Heart left ventricle (tissue), 13 donors: ENCODE results near the gene MOSPD3.

Experiments
- POLR2A ChIP-seq, 2 donors: fragments of 450-650 bp; IDR thresholded peaks; one replicate each; pipeline ENCODE4 v1.6.1; 2017; ENCODE audit warnings: antibody characterized with exemption in 2 of 2, mild to moderate bottlenecking in 2 of 2, moderate library complexity in 2 of 2
- TF ChIP-seq, protein P1 (sequence below), 12 donors: fragments of 200-600 bp; sonication (generic) in 4 of 12; IDR thresholded peaks; one replicate each; pipeline versions ENCODE4 v1.5.0 to v1.8.0; 2018 to 2022; ENCODE audit warnings: antibody characterized with exemption in 12 of 12, mild to moderate bottlenecking in 5 of 12
- donor health status: ischemic (EF 13 %, LVEDD 7.1; RV severe dilation, severe dysfunction).
- donor health status: DM: no; HTN: yes; CAD: no.
- donor health status: DM: no; HTN: no; CAD: no.
- donor health status: ischemic (EF 25% LVEDD 6.9; RV normal size, moderate dysfunction).
- donor health status: ischemic (EF 25% LVEDD 5.7; RV mildly dilated, moderate dysfunction).
- donor health status: ischemic (EF 35%, LVEDD 5.7; RV mildly dilated, moderate dysfunction).
- donor health status: nonischemic (EF 11% LVEDD 7.7; RV severe dilation, severe dysfunction).
- donor health status: DM: yes; HTN: yes; CAD: no.
- donor health status: PGD.
- donor health status: ischemic (EF 29% LVEDD 5.4; RV normal size, mild dysfunction).
- donor health status: nonischemic (EF 23%, LVEDD 6.1; RV moderate dilation, normal function).

DNA sequence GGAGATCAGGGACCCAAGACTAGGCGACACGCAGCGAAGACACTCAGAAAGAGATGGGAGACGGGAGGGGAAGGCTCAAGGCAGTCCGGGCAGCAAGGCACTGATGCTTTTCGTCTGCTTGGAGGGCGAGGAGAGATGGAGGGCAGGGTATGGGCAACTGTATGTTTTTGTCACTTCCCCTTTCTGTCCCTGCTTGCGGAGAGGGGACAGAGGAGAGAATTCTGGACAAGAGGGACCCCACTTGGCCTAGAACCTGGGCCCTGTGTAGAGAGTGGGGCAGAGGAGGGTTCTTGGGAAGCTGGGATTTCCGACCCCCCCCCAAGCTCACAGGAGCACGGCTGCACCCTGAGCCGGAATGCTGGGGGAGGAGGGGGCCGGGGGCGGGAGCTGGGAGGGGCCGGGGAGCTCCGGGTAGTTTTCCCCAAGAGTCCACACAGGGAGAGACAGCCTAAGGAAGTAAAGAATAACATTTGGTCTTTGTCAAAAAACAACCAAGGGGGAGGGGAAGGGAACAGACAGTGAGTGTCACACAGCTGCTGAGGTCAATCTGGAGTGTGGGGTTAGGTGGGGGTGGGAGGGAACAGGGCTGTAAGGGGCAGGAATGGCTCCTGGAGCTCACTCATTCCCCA is 28.2 kb upstream of the MOSPD3 start:
- TF ChIP-seq, protein P1, sequence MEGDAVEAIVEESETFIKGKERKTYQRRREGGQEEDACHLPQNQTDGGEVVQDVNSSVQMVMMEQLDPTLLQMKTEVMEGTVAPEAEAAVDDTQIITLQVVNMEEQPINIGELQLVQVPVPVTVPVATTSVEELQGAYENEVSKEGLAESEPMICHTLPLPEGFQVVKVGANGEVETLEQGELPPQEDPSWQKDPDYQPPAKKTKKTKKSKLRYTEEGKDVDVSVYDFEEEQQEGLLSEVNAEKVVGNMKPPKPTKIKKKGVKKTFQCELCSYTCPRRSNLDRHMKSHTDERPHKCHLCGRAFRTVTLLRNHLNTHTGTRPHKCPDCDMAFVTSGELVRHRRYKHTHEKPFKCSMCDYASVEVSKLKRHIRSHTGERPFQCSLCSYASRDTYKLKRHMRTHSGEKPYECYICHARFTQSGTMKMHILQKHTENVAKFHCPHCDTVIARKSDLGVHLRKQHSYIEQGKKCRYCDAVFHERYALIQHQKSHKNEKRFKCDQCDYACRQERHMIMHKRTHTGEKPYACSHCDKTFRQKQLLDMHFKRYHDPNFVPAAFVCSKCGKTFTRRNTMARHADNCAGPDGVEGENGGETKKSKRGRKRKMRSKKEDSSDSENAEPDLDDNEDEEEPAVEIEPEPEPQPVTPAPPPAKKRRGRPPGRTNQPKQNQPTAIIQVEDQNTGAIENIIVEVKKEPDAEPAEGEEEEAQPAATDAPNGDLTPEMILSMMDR (IDR thresholded peaks at IDR 0.05): no peak
- no peak for TF ChIP-seq POLR2A (IDR thresholded peaks at IDR 0.05)
